Measurements from ENCODE around the gene CDPF1. TPM values are rescaled to one million over a fixed set of nuclear protein-coding genes. Genes with fewer than 3 reads are reported as not detected.

Gene CDPF1
- polyA plus RNA-seq, 3 donors = 8.3 to 8.4 (median 8.3) TPM

GRCh38 chr22:46212195-46212594 is 37.9 kb downstream of the CDPF1 start:
- no peaks in the 10 kb centered on the region for H3K4me1 Mint-ChIP-seq

DNA sequence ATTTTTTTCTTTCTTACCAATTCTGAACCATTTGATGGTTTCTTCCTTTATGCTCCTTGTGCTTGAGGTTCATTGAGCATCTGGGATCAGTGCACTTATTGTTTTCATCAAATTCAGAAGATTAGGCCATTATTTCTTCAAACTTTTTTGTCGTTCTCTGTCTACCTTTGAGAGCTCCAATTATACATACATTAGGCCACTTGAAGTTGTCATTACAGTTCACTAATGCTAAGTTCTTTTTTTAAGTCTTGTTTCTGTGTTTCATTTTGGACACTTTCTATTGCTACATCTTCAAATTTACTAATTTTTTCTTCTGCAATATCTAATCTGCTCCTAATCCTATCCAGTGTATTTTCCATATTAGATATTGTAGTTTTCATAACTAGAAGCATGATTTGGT is 40.8 kb downstream of the CDPF1 start:
- Mint-ChIP-seq H3K27ac (no peak overlapping the region), H3K9me3 (peaks cover 28 to 57% (median 44%) of the 10 kb centered on the region in 7 donors), H3K4me3 (no peak overlapping the region), H3K4me1 (no peaks in the 10 kb centered on the region), H3K27me3 (ENCODE audit: low read depth in 3 of 3) (peaks cover 0 to 2% (median 0%) of the 10 kb centered on the region in 3 donors), H3K36me3 (peaks cover 59 to 82% of the 10 kb centered on the region in 2 donors)
- DNase-seq = no peak
- no peak overlapping the region for H2AFZ ChIP-seq (ENCODE audit: insufficient read depth, low read depth, low read length, poor library complexity, severe bottlenecking)
- H3K9me3 ChIP-seq (replicated peaks in 1 of 2; ENCODE audit: control insufficient read depth in 1 of 2, insufficient read depth in 1 of 2, low read length in 2 of 2) = peaks cover 20 to 32% of the 10 kb centered on the region in 2 donors
- H3K27ac ChIP-seq (ENCODE audit: low read depth in 1 of 2, low read length in 2 of 2) = no peak overlapping the region
- H3K27me3 ChIP-seq (ENCODE audit: control insufficient read depth in 2 of 2, insufficient read depth in 2 of 2, low read length in 2 of 2) = no peaks in the 10 kb centered on the region
- no peak overlapping the region for H3K9ac ChIP-seq (ENCODE audit: insufficient read depth, low read length, poor library complexity, severe bottlenecking)
- no peaks in the 10 kb centered on the region for H3K4me1 ChIP-seq (ENCODE audit: control insufficient read depth in 1 of 2, insufficient read depth in 2 of 2, low read length in 2 of 2)
- no peak for TF ChIP-seq CTCF (IDR thresholded peaks at IDR 0.05)
- no CpG with 5 or more reads among the region's 1 CpG for WGBS (ENCODE audit: insufficient coverage)
- no peaks in the 10 kb centered on the region for H3K79me2 ChIP-seq (ENCODE audit: insufficient read depth, low read length)
- no peak overlapping the region for H3K4me3 ChIP-seq (replicated peaks in 1 of 3; ENCODE audit: low read depth in 2 of 3, low read length in 3 of 3)
- no peak overlapping the region for H3K4me2 ChIP-seq (replicated peaks; ENCODE audit: extremely low read depth, low read length, poor library complexity, severe bottlenecking)
- no peaks in the 10 kb centered on the region for H4K20me1 ChIP-seq (ENCODE audit: insufficient read depth, low read length)
- intact Hi-C loops (cut with micrococcal nuclease) = no loop called here
- peaks cover 9 to 48% of the 10 kb centered on the region in 2 donors for H3K36me3 ChIP-seq (replicated peaks in 1 of 2; ENCODE audit: control insufficient read depth in 1 of 2, insufficient read depth in 2 of 2, low read length in 2 of 2)

More at GRCh38 chr22:46212195-46212594, 37.9 kb downstream of the CDPF1 start:
- no peak overlapping the region for H3K27ac Mint-ChIP-seq
- peaks cover 76 to 91% of the 10 kb centered on the region in 2 donors for H3K36me3 Mint-ChIP-seq
- 100% methylated on average over 1 of the region's 4 CpGs for WGBS (ENCODE audit: insufficient coverage)
- Histone ChIP-seq H3K36me3 (replicated peaks in 1 of 2; ENCODE audit: control insufficient read depth in 1 of 2, insufficient read depth in 2 of 2, low read length in 2 of 2) (peaks cover 20 to 60% of the 10 kb centered on the region in 2 donors), H2AFZ (ENCODE audit: insufficient read depth, low read depth, low read length, poor library complexity, severe bottlenecking) (no peak overlapping the region), H3K27ac (ENCODE audit: low read depth in 1 of 2, low read length in 2 of 2) (no peak overlapping the region), H3K79me2 (ENCODE audit: insufficient read depth, low read length) (no peaks in the 10 kb centered on the region), H3K4me3 (replicated peaks in 1 of 3; ENCODE audit: low read depth in 2 of 3, low read length in 3 of 3) (no peak overlapping the region), H3K9ac (ENCODE audit: insufficient read depth, low read length, poor library complexity, severe bottlenecking) (no peak overlapping the region), H4K20me1 (ENCODE audit: insufficient read depth, low read length) (no peaks in the 10 kb centered on the region), H3K9me3 (replicated peaks in 1 of 2; ENCODE audit: control insufficient read depth in 1 of 2, insufficient read depth in 1 of 2, low read length in 2 of 2) (peaks cover 20 to 32% of the 10 kb centered on the region in 2 donors), H3K4me1 (ENCODE audit: control insufficient read depth in 1 of 2, insufficient read depth in 2 of 2, low read length in 2 of 2) (no peaks in the 10 kb centered on the region), H3K4me2 (replicated peaks; ENCODE audit: extremely low read depth, low read length, poor library complexity, severe bottlenecking) (no peak overlapping the region), H3K27me3 (ENCODE audit: control insufficient read depth in 2 of 2, insufficient read depth in 2 of 2, low read length in 2 of 2) (no peaks in the 10 kb centered on the region)
- DNase-seq = no peak
- no peak for TF ChIP-seq CTCF (IDR thresholded peaks at IDR 0.05)
- intact Hi-C loops (cut with micrococcal nuclease) = no loop called here
- peaks cover 25 to 52% (median 42%) of the 10 kb centered on the region in 7 donors for H3K9me3 Mint-ChIP-seq
- H3K4me3 Mint-ChIP-seq = no peak overlapping the region
- peaks cover 0 to 2% (median 0%) of the 10 kb centered on the region in 3 donors for H3K27me3 Mint-ChIP-seq (ENCODE audit: low read depth in 3 of 3)

Measured in CD14-positive monocyte (primary cell).